HK-2 (cell line): ENCODE measurements around the gene IGFBP1.
"Not testable (repeated sequence)": the region's sequence is repeated elsewhere in the genome, so short reads cannot be mapped to it uniquely, and the experiment has no call there.

ENCODE experiments used
- DNase-seq: peaks from one replicate; pipeline ENCODE4 v3.0.0-alpha.2; 2018; ENCODE audit not compliant: unreplicated experiment

IGFBP1 gene

DNA sequence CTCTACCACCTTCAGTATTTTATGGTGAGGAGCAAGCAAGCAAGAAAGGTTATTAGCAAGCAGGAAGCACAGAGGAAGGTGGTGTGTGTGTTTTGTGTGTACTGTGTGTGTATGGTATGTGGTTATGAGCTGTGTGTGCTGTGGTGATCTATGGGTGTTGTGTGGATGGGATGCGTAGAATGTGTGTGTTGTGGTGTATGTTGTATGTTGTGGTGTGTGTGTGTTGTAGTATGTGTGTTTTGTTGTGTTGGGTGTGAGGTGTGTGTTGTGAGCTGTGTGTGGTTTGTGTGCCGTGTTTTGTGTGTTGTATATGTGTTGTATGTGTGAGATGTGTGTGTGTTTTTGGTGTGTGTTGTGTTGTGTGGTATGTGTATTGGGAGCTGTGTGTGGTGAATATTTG lies 49.6 kb downstream of the IGFBP1 start:
- no peak for DNase-seq

DNA sequence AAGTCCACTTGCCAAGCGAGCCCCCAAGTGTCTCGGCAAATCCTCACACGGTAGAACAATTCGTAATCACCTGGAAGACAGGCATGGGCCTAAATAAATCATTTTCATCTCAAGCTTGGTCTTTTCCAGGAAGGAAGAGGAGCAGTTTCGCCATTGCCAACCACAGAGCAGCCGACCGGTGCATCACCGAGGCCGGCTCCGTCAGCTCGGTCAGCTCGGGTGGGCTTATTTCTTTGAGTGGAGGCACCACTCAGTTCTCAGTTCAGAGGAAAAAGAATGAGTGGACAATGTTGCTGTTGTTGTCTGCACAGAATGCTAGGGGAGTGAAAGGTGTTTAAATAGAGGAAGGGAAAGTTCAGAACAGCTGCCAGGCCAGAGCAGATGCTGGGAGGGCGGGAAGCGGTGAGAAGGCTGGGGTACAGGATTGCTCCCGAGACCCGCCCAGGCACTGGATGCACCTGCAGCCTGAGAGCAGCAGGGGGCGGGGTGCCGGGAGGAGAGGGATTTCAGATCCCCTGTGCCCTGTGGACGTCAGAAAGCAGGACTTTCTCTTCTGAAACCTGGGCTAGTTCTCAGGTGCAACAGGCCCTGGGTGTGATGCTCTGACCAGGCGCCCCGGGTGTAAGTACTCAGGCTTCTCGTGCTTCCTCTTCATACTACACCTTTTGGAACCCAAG lies 50.5 kb downstream of the IGFBP1 start:
- no peak for DNase-seq

DNA sequence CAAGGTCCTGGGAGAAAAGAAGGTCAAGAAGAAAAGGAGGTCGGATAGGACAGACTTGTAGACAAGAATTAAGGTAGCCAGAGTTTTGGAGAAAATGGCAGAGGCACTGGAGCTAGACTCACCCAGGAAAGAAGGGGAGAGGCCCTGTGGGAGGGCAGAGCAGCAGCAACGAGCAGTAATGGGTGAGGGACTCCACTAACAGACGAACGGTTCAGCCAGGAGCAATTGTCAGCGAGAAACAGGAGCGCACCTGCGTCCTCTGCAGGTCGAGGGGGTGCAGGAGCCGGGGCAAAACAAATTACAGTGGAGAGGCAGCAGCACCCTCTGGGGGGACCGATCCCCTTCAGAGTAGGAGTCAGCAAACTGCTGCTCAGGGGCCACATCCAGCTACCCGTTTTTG lies 51.3 kb downstream of the IGFBP1 start:
- DNase-seq: no peak

DNA sequence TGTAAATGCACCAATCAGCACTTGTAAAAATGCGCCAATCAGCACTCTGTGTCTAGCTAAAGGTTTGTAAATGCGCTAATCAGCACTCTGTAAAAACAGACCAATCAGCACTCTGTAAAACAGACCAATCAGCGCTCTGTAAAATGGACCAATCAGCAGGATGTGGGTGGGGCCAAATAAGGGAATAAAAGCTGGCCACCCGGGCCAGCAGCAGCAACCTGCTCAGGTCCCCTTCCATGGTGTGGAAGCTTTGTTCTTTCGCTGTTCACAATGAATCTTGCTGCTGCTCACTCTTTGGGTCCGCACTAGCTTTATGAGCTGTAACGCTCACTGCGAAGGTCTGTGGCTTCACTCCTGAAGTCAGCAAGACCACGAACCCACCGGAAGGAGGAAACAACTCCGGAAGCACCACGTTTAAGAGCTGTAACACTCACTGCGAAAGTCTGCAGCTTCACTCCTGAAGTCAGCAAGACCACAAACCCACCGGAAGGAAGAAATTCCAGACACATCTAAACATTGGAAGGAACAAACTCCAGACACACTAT lies 52.0 kb downstream of the IGFBP1 start:
- DNase-seq: not testable (repeated sequence)

GRCh38 chr7:45940939-45941338 lies 52.7 kb downstream of the IGFBP1 start:
- no peak for DNase-seq
